Right forelimb (tissue), 1 donor: Measurements from ENCODE around the gene PDE4D.
"Not testable (repeated sequence)": the region's sequence is repeated elsewhere in the genome, so short reads cannot be mapped to it uniquely, and the experiment has no call there.

Source experiments
- DNase-seq: peaks from one replicate; pipeline ENCODE4 v3.0.0-alpha.2; 2018

PDE4D gene

GRCh38 chr5:59092758-59093157 lies 800.8 kb downstream of the PDE4D start:
- no peak for DNase-seq

GRCh38 chr5:59091965-59092364 lies 801.6 kb downstream of the PDE4D start:
- DNase-seq = no peak

- DNase-seq = no peak
Measured at GRCh38 chr5:59090323-59090722, 803.2 kb downstream of the PDE4D start.

GRCh38 chr5:59089767-59090166 lies 803.8 kb downstream of the PDE4D start:
- no peak for DNase-seq

- DNase-seq = no peak
Measured at GRCh38 chr5:59088546-59088945, 805.0 kb downstream of the PDE4D start.

GRCh38 chr5:59086024-59086423 lies 807.5 kb downstream of the PDE4D start:
- no peak for DNase-seq

- DNase-seq = no peak
Measured at GRCh38 chr5:59081693-59082092, 811.8 kb downstream of the PDE4D start.

GRCh38 chr5:59079622-59080620 lies 813.6 kb downstream of the PDE4D start:
- no peak for DNase-seq

- DNase-seq = no peak
Measured at GRCh38 chr5:59071755-59072549, 821.6 kb downstream of the PDE4D start.

GRCh38 chr5:59069438-59070079 lies 824.0 kb downstream of the PDE4D start:
- DNase-seq = no peak

GRCh38 chr5:59067956-59068656 lies 825.4 kb downstream of the PDE4D start:
- DNase-seq = no peak

- DNase-seq = no peak
Measured at GRCh38 chr5:59066367-59067163, 827.0 kb downstream of the PDE4D start.

- DNase-seq = no peak
Measured at GRCh38 chr5:59065554-59065953, 828.0 kb downstream of the PDE4D start.

GRCh38 chr5:59064293-59064692 lies 829.2 kb downstream of the PDE4D start:
- DNase-seq = no peak

- DNase-seq = no peak
Measured at GRCh38 chr5:59062986-59063683, 830.4 kb downstream of the PDE4D start.

GRCh38 chr5:59061377-59061776 lies 832.1 kb downstream of the PDE4D start:
- DNase-seq = no peak

- DNase-seq = no peak
Measured at GRCh38 chr5:59058969-59059687, 834.4 kb downstream of the PDE4D start.

GRCh38 chr5:59058237-59058636 lies 835.3 kb downstream of the PDE4D start:
- no peak for DNase-seq

- not testable (repeated sequence) for DNase-seq
Measured at GRCh38 chr5:59056599-59056998, 836.9 kb downstream of the PDE4D start.

- no peak for DNase-seq
Measured at GRCh38 chr5:59055745-59056448, 837.6 kb downstream of the PDE4D start.
